ENCODE data around the gene MDGA2.

DNA sequence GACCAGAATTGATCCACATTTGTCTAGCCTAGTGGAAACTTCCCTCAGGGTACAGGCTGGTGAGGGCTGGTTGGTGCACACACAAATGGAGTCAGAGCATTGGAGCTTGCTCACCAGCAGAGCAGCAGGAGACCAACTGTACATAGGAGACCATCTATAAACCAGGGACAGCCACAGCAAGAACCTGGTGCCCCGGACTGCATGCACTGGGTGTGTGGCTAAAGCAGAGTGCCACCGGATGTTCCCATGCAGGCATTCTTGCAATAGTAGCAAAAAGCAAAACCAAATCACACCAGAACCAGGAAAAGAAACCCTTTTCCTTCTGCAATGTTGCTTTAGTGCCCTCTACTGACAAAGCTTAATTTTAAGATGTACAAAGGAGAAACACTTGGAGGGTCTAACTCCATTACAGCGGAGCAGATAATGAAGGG, 136.4 kb downstream of the MDGA2 start:
- TF ChIP-seq MCM7 (IDR thresholded peaks at IDR 0.05) (no peak), ZNF274 (IDR thresholded peaks at IDR 0.05; ENCODE audit: borderline replicate concordance, low read depth, low read length) (no peak), HNRNPH1 (optimal IDR thresholded peaks at IDR 0.05; ENCODE audit: low read depth, low read length) (no peak), MYBL2 (IDR thresholded peaks at IDR 0.05; ENCODE audit: low read depth) (no peak), MYBL2 (CRISPR knock-in tag; IDR thresholded peaks at IDR 0.05; ENCODE audit: borderline replicate concordance) (no peak), POLR2A (conservative IDR thresholded peaks at IDR 0.05) (no peak), NBN (IDR thresholded peaks at IDR 0.05; ENCODE audit: low read depth) (no peak), YY1 (IDR thresholded peaks at IDR 0.05; ENCODE audit: borderline replicate concordance in 1 of 3, control insufficient read depth in 1 of 3, extremely low read depth in 1 of 3, insufficient read depth in 3 of 3, insufficient read length in 1 of 3, insufficient replicate concordance in 2 of 3, low read depth in 1 of 3, low read length in 2 of 3) (no peak), TCF7L2 (IDR thresholded peaks at IDR 0.05; ENCODE audit: low read depth, low read length) (no peak)
- TF ChIP-seq, protein P1, sequence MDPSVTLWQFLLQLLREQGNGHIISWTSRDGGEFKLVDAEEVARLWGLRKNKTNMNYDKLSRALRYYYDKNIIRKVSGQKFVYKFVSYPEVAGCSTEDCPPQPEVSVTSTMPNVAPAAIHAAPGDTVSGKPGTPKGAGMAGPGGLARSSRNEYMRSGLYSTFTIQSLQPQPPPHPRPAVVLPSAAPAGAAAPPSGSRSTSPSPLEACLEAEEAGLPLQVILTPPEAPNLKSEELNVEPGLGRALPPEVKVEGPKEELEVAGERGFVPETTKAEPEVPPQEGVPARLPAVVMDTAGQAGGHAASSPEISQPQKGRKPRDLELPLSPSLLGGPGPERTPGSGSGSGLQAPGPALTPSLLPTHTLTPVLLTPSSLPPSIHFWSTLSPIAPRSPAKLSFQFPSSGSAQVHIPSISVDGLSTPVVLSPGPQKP (CRISPR knock-in tag; IDR thresholded peaks at IDR 0.05) = no peak
- TF ChIP-seq, protein P2, sequence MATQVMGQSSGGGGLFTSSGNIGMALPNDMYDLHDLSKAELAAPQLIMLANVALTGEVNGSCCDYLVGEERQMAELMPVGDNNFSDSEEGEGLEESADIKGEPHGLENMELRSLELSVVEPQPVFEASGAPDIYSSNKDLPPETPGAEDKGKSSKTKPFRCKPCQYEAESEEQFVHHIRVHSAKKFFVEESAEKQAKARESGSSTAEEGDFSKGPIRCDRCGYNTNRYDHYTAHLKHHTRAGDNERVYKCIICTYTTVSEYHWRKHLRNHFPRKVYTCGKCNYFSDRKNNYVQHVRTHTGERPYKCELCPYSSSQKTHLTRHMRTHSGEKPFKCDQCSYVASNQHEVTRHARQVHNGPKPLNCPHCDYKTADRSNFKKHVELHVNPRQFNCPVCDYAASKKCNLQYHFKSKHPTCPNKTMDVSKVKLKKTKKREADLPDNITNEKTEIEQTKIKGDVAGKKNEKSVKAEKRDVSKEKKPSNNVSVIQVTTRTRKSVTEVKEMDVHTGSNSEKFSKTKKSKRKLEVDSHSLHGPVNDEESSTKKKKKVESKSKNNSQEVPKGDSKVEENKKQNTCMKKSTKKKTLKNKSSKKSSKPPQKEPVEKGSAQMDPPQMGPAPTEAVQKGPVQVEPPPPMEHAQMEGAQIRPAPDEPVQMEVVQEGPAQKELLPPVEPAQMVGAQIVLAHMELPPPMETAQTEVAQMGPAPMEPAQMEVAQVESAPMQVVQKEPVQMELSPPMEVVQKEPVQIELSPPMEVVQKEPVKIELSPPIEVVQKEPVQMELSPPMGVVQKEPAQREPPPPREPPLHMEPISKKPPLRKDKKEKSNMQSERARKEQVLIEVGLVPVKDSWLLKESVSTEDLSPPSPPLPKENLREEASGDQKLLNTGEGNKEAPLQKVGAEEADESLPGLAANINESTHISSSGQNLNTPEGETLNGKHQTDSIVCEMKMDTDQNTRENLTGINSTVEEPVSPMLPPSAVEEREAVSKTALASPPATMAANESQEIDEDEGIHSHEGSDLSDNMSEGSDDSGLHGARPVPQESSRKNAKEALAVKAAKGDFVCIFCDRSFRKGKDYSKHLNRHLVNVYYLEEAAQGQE (IDR thresholded peaks at IDR 0.05; ENCODE audit: borderline replicate concordance) = no peak
- TF ChIP-seq, protein P2 (CRISPR knock-in tag; IDR thresholded peaks at IDR 0.05; ENCODE audit: low read depth) = no peak
- TF ChIP-seq, protein P3, sequence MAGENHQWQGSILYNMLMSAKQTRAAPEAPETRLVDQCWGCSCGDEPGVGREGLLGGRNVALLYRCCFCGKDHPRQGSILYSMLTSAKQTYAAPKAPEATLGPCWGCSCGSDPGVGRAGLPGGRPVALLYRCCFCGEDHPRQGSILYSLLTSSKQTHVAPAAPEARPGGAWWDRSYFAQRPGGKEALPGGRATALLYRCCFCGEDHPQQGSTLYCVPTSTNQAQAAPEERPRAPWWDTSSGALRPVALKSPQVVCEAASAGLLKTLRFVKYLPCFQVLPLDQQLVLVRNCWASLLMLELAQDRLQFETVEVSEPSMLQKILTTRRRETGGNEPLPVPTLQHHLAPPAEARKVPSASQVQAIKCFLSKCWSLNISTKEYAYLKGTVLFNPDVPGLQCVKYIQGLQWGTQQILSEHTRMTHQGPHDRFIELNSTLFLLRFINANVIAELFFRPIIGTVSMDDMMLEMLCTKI (IDR thresholded peaks at IDR 0.05; ENCODE audit: partially characterized antibody) = no peak
- TF ChIP-seq, protein P4, sequence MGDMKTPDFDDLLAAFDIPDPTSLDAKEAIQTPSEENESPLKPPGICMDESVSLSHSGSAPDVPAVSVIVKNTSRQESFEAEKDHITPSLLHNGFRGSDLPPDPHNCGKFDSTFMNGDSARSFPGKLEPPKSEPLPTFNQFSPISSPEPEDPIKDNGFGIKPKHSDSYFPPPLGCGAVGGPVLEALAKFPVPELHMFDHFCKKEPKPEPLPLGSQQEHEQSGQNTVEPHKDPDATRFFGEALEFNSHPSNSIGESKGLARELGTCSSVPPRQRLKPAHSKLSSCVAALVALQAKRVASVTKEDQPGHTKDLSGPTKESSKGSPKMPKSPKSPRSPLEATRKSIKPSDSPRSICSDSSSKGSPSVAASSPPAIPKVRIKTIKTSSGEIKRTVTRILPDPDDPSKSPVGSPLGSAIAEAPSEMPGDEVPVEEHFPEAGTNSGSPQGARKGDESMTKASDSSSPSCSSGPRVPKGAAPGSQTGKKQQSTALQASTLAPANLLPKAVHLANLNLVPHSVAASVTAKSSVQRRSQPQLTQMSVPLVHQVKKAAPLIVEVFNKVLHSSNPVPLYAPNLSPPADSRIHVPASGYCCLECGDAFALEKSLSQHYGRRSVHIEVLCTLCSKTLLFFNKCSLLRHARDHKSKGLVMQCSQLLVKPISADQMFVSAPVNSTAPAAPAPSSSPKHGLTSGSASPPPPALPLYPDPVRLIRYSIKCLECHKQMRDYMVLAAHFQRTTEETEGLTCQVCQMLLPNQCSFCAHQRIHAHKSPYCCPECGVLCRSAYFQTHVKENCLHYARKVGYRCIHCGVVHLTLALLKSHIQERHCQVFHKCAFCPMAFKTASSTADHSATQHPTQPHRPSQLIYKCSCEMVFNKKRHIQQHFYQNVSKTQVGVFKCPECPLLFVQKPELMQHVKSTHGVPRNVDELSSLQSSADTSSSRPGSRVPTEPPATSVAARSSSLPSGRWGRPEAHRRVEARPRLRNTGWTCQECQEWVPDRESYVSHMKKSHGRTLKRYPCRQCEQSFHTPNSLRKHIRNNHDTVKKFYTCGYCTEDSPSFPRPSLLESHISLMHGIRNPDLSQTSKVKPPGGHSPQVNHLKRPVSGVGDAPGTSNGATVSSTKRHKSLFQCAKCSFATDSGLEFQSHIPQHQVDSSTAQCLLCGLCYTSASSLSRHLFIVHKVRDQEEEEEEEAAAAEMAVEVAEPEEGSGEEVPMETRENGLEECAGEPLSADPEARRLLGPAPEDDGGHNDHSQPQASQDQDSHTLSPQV (IDR thresholded peaks at IDR 0.05) = no peak

All from K562 (cell line).